DOHH2 (cell line): ENCODE results near the gene ITSN2.

ENCODE experiments used
- CTCF ChIP-seq: fragments of 200-600 bp; sonication (generic); IDR thresholded peaks from one replicate; pipeline ENCODE4 v1.5.1; 2014; ENCODE audit warnings: antibody characterized with exemption, mild to moderate bottlenecking, low read depth, low read length; ENCODE audit not compliant: poor library complexity, severe bottlenecking
- EZH2phosphoT487 ChIP-seq: fragments of 200-600 bp; sonication (generic); IDR thresholded peaks from 2 replicates; pipeline ENCODE4 v1.6.1; 2017; ENCODE audit warnings: borderline replicate concordance, mild to moderate bottlenecking, antibody characterized with exemption, low read length, moderate library complexity, mixed read lengths

GRCh38 chr2:24350826-24351626 lies 9.3 kb downstream of the ITSN2 start:
- TF ChIP-seq CTCF: no peak
- no peak for TF ChIP-seq EZH2phosphoT487
